Tibial nerve (tissue), 4 donors: Measurements from ENCODE around the gene GP1BA. TPM values are rescaled to one million over a fixed set of nuclear protein-coding genes. Genes with fewer than 3 reads are reported as not detected.

Source experiments
- DNase-seq, 2 donors: peaks; one replicate each; pipeline ENCODE4 v3.0.0-alpha.2; 2019; ENCODE audit warnings: low spot score in 2 of 2
- H3K27ac ChIP-seq, 4 donors: fragments of 200-600 bp; sonication (generic) in 3 of 4; one replicate each; pipeline ENCODE4 v1.5.1; 2017 to 2019; ENCODE audit warnings: mild to moderate bottlenecking in 1 of 4
- H3K27me3 ChIP-seq, 2 donors: fragments of 200-600 bp; sonication (generic) in 1 of 2; one replicate each; pipeline versions ENCODE4 v1.5.1 to v1.6.0; 2017 to 2019
- H3K36me3 ChIP-seq, 3 donors: fragments of 200-600 bp; sonication (generic); one replicate each; pipeline ENCODE4 v1.5.1; 2018 to 2019
- H3K4me1 ChIP-seq, 4 donors: fragments of 200-600 bp; sonication (generic) in 3 of 4; one replicate each; pipeline ENCODE4 v1.5.1; 2017 to 2019
- H3K4me3 ChIP-seq, 4 donors: fragments of 200-600 bp; sonication (generic) in 3 of 4; one replicate each; pipeline ENCODE4 v1.5.1; 2017 to 2019; ENCODE audit warnings: mild to moderate bottlenecking in 1 of 4, moderate library complexity in 1 of 4
- H3K9me3 ChIP-seq, 4 donors: fragments of 200-600 bp; sonication (generic) in 3 of 4; one replicate each; pipeline ENCODE4 v1.5.1; 2017 to 2019
- EP300 ChIP-seq, 2 donors: sonication (generic); formaldehyde crosslinking; IDR thresholded peaks; one replicate each; pipeline ENCODE4 v1.6.1; 2017; ENCODE audit warnings: antibody characterized with exemption in 2 of 2, mild to moderate bottlenecking in 1 of 2
- POLR2A ChIP-seq, 2 donors: fragments of 450-650 bp; IDR thresholded peaks; one replicate each; pipeline ENCODE4 v1.6.1; 2017; ENCODE audit warnings: antibody characterized with exemption in 2 of 2, mild to moderate bottlenecking in 2 of 2, moderate library complexity in 2 of 2
- WGBS, 2 donors: methylation state at CpG; one replicate each; pipeline ENCODE4 v1.1.5; 2018; 5-methylcytosine and 5-hydroxymethylcytosine counted together
- total RNA-seq, 4 donors: library from RNA; depleted of rRNA; stranded (reverse); fragments of >200 nt; gene quantifications; one replicate each; pipeline ENCODE4 v1.1.0, GENCODE V29; 2016
- TF ChIP-seq, protein P1 (sequence below), 5 experiments: fragments of 200-600 bp in 3 of 5; fragments of 450-650 bp in 2 of 5; sonication (generic) in 3 of 5; IDR thresholded peaks; one replicate each; pipeline ENCODE4 v1.5.1; 2016 to 2019; ENCODE audit warnings: antibody characterized with exemption in 5 of 5, mild to moderate bottlenecking in 3 of 5, moderate library complexity in 2 of 5

GP1BA gene
- total RNA-seq, 4 donors from 2014 or later = not detected

DNA sequence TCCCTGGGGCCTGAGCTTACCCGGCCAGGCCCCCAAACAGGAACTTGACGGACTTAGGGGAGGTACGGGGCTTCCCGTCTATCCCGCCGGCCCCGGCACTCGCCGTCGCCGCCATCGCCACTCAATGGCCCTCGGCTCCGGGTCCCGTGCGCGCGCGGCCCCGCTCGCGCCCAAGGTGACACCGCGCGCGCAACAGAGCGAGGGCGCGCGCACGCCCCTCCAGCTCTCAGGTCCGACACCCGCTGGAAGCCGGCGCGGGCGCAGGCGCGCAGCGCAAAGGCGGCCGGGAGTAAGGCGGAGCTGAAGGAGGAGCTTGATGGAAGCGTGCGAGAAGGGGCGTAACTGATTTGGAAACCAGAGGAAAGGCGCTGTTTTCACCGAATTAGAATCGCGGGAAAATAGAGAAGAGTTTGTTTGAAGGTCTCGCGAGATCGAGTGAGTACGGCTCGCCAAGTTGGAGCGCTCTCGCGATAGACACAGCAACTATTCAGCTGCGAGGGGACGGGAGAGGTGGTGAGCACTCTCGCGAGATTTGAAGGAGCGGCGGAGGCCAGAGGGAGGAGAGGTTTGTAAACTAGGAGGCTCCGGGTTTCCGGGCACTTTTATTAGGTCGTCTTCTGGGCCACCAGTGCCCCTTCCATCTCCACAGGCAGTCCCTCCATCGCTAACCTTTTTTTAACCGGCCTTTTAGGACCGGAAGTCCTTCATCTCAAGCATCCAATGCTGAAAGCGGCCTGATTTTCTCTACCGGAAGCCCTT lies 7.9 kb downstream of the GP1BA start, which contains the start of the genes RNF167 and SLC25A11:
RNF167 (plus strand) TSS at position 473 of the 759 bp plus-strand sequence. CDS start 642 bp downstream, outside the sequence.
SLC25A11 (minus strand) TSS at position 251 of the 759 bp plus-strand sequence; CDS start at position 115, 136 bp downstream.
- Histone ChIP-seq H3K9me3 (no peaks in the 10 kb centered on the region), H3K27ac (peak within 1 kb of the TSS; percentile 82 to 96 (median 90)), H3K4me1 (peaks cover 0 to 57% (median 28%) of the 10 kb centered on the region in 4 donors), H3K36me3 (peaks cover 0 to 66% (median 4%) of the 10 kb centered on the region in 3 donors), H3K27me3 (no peaks in the 10 kb centered on the region), H3K4me3 (peak within 1 kb of the TSS; percentile 55 to 82 (median 68))
- TF ChIP-seq POLR2A (IDR thresholded peaks at IDR 0.05) (peak; percentile 28 to 74), EP300 (IDR thresholded peaks at IDR 0.05) (peak in 1 of 2 donors; percentile 75)
- TF ChIP-seq, protein P1, sequence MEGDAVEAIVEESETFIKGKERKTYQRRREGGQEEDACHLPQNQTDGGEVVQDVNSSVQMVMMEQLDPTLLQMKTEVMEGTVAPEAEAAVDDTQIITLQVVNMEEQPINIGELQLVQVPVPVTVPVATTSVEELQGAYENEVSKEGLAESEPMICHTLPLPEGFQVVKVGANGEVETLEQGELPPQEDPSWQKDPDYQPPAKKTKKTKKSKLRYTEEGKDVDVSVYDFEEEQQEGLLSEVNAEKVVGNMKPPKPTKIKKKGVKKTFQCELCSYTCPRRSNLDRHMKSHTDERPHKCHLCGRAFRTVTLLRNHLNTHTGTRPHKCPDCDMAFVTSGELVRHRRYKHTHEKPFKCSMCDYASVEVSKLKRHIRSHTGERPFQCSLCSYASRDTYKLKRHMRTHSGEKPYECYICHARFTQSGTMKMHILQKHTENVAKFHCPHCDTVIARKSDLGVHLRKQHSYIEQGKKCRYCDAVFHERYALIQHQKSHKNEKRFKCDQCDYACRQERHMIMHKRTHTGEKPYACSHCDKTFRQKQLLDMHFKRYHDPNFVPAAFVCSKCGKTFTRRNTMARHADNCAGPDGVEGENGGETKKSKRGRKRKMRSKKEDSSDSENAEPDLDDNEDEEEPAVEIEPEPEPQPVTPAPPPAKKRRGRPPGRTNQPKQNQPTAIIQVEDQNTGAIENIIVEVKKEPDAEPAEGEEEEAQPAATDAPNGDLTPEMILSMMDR (IDR thresholded peaks at IDR 0.05) = peak in 1 of 5 experiments; percentile 59
- 0% methylated on average over 50 to 72 of the region's 72 CpGs for WGBS, 2 donors
- peak; percentile 89 to 96 for DNase-seq

GRCh38 chr17:4940555-4941318 lies 8.7 kb downstream of the GP1BA start:
- peaks cover 0 to 65% (median 36%) of the 10 kb centered on the region in 4 donors for H3K4me1 ChIP-seq
- WGBS, 2 donors = 1 to 2% methylated on average over 29 of the region's 29 CpGs
- no peak for TF ChIP-seq POLR2A (IDR thresholded peaks at IDR 0.05)
- no peak for TF ChIP-seq EP300 (IDR thresholded peaks at IDR 0.05)
- TF ChIP-seq, protein P1 (IDR thresholded peaks at IDR 0.05) = no peak

GRCh38 chr17:4941319-4941610 lies 9.2 kb downstream of the GP1BA start:
- H3K4me1 ChIP-seq = peaks cover 0 to 70% (median 41%) of the 10 kb centered on the region in 4 donors
- TF ChIP-seq, protein P1 (IDR thresholded peaks at IDR 0.05) = no peak
- no peak for TF ChIP-seq POLR2A (IDR thresholded peaks at IDR 0.05)
- no peak for TF ChIP-seq EP300 (IDR thresholded peaks at IDR 0.05)
- H3K9me3 ChIP-seq = no peaks in the 10 kb centered on the region
- H3K27me3 ChIP-seq = no peaks in the 10 kb centered on the region
- peak overlapping the region in 3 of 4 donors; percentile 84 to 96 (median 96) for H3K27ac ChIP-seq
- H3K4me3 ChIP-seq = peak overlapping the region; percentile 55 to 82 (median 68)
- whole genome bisulfite sequencing, 2 donors = 55 to 59% methylated on average over 4 of the region's 4 CpGs
- DNase-seq = no peak
- peaks cover 0 to 68% (median 4%) of the 10 kb centered on the region in 3 donors for H3K36me3 ChIP-seq

More at GRCh38 chr17:4940555-4941318, 8.7 kb downstream of the GP1BA start:
- Histone ChIP-seq H3K27me3 (no peaks in the 10 kb centered on the region), H3K36me3 (peaks cover 0 to 69% (median 4%) of the 10 kb centered on the region in 3 donors), H3K9me3 (no peaks in the 10 kb centered on the region), H3K4me3 (peak overlapping the region; percentile 55 to 82 (median 68)), H3K27ac (peak overlapping the region; percentile 82 to 96 (median 90))
- peak in 1 of 2 donors; percentile 53 for DNase-seq

DNA sequence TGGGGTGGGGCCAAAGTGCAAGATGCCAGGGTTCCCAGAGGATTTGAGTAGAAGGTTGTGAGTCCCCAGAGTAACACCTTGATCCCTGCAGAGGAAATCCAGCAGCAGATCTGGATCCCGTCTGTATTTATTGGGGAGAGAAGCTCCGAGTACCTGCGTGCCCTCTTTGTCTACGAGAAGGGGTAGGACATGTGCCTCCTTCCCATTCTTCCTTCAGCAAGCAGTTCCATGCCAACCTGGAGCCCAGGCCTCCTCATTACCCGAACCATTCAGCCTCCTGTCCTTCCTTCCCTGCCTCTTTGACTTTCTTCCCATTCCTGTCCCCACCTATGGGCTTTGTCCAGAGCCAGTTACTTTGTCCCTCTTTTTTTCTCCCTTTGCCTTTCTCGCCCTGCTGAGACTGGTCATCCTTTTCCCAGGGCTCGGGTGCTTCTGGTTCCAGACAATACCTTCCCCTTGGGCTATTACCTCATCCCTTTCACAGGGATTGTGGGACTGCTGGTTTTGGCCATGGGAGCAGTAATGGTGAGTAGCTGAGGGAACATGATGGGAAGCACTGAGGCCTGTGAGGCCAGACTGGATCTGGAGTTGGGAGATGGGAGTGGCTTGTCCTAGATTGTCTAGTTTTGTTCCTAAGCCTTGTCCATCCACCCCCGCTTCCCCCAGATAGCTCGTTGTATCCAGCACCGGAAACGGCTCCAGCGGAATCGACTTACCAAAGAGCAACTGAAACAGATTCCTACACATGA lies 10.9 kb downstream of the GP1BA start:
- Histone ChIP-seq H3K4me3 (no peak overlapping the region), H3K9me3 (no peaks in the 10 kb centered on the region), H3K4me1 (peaks cover 0 to 79% (median 48%) of the 10 kb centered on the region in 4 donors), H3K27me3 (no peaks in the 10 kb centered on the region), H3K27ac (peak overlapping the region in 1 of 4 donors; percentile 29), H3K36me3 (peaks cover 0 to 56% (median 0%) of the 10 kb centered on the region in 3 donors)
- no peak for TF ChIP-seq POLR2A (IDR thresholded peaks at IDR 0.05)
- TF ChIP-seq, protein P1 (IDR thresholded peaks at IDR 0.05) = no peak
- no peak for TF ChIP-seq EP300 (IDR thresholded peaks at IDR 0.05)
- 67 to 78% methylated on average over 13 of the region's 13 CpGs for WGBS, 2 donors
- no peak for DNase-seq
